Neural cell (in vitro differentiated cells): ENCODE data around the gene GLB1L2.
"Not testable (repeated sequence)": the region's sequence is repeated elsewhere in the genome, so short reads cannot be mapped to it uniquely, and the experiment has no call there.

Experiments
- EP300 ChIP-seq: fragments of 450-650 bp; conservative IDR thresholded peaks from 2 replicates; pipeline ENCODE4 v1.6.1; 2014; ENCODE audit warnings: antibody characterized with exemption, mild to moderate bottlenecking, moderate library complexity; ENCODE audit not compliant: poor library complexity, severe bottlenecking
- EZH2 ChIP-seq: fragments of 200-600, 300-800 bp; shearing (Covaris generic), sonication (generic); IDR thresholded peaks from 2 replicates; pipeline ENCODE4 v1.6.1; 2014; ENCODE audit warnings: antibody characterized with exemption, low read length, borderline replicate concordance, mild to moderate bottlenecking; ENCODE audit not compliant: insufficient read depth, poor library complexity, severe bottlenecking
- MXI1 ChIP-seq: fragments of 450-650 bp; conservative IDR thresholded peaks from 2 replicates; pipeline ENCODE4 v1.6.1; 2014; ENCODE audit warnings: antibody characterized with exemption, mild to moderate bottlenecking; ENCODE audit not compliant: poor library complexity, severe bottlenecking
- POLR2AphosphoS5 ChIP-seq: IDR thresholded peaks from 2 replicates; pipeline ENCODE4 v1.6.1; 2012
- RAD21 ChIP-seq: fragments of 450-650 bp; conservative IDR thresholded peaks from 2 replicates; pipeline ENCODE4 v1.6.1; 2014; ENCODE audit warnings: antibody characterized with exemption, mild to moderate bottlenecking, moderate library complexity
- SMC3 ChIP-seq: fragments of 450-650 bp; conservative IDR thresholded peaks from 2 replicates; pipeline ENCODE4 v1.6.1; 2014; ENCODE audit warnings: antibody characterized with exemption, mild to moderate bottlenecking, moderate library complexity; ENCODE audit not compliant: poor library complexity
- TF ChIP-seq, protein P1 (sequence below): fragments of 450-650 bp; IDR thresholded peaks from 2 replicates; pipeline ENCODE4 v1.5.1; 2014; ENCODE audit warnings: antibody characterized with exemption, mild to moderate bottlenecking, moderate library complexity; ENCODE audit not compliant: poor library complexity, severe bottlenecking
- TF ChIP-seq, protein P2 (sequence below): IDR thresholded peaks from 2 replicates; pipeline ENCODE4 v1.6.1; 2012; ENCODE audit warnings: borderline replicate concordance

DNA sequence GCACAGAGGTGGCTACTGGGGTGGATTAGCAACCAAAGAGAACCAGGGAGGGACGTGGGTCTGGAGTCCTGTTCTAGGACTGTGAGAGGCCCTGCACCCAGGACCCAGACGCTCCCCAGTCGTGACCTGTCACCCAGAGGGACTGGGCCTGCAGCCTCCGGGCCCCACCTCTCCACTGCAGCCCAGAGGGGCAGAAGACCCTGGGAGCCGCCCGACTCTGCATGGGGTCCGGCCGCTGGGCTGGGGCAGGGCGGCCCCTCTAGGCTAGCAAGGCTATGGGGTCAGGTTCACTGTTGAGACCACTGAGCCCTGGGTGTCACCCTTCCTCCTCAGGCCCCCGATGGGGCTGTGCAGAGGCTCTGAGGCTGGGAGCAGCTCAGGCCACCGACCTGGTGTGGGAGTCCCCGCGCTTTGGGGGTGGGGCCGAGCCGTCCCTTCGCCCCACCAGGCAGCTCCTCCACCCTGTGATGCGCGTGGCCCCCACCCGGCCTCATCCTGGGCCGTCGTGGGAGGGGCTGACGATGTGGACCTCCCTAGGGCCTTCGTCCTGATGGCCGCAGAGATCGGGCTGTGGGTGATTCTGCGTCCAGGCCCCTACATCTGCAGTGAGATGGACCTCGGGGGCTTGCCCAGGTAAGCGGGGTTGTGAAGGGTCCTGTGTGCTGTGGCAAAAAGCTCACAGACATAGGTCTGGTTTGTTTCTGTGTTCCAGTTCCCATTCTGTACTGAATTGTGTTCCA lies 12.9 kb downstream of the GLB1L2 start:
- TF ChIP-seq, protein P1, sequence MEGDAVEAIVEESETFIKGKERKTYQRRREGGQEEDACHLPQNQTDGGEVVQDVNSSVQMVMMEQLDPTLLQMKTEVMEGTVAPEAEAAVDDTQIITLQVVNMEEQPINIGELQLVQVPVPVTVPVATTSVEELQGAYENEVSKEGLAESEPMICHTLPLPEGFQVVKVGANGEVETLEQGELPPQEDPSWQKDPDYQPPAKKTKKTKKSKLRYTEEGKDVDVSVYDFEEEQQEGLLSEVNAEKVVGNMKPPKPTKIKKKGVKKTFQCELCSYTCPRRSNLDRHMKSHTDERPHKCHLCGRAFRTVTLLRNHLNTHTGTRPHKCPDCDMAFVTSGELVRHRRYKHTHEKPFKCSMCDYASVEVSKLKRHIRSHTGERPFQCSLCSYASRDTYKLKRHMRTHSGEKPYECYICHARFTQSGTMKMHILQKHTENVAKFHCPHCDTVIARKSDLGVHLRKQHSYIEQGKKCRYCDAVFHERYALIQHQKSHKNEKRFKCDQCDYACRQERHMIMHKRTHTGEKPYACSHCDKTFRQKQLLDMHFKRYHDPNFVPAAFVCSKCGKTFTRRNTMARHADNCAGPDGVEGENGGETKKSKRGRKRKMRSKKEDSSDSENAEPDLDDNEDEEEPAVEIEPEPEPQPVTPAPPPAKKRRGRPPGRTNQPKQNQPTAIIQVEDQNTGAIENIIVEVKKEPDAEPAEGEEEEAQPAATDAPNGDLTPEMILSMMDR = not testable (repeated sequence)
- TF ChIP-seq MXI1, EZH2, EP300, RAD21, POLR2AphosphoS5, SMC3: not testable (repeated sequence)
- TF ChIP-seq, protein P2, sequence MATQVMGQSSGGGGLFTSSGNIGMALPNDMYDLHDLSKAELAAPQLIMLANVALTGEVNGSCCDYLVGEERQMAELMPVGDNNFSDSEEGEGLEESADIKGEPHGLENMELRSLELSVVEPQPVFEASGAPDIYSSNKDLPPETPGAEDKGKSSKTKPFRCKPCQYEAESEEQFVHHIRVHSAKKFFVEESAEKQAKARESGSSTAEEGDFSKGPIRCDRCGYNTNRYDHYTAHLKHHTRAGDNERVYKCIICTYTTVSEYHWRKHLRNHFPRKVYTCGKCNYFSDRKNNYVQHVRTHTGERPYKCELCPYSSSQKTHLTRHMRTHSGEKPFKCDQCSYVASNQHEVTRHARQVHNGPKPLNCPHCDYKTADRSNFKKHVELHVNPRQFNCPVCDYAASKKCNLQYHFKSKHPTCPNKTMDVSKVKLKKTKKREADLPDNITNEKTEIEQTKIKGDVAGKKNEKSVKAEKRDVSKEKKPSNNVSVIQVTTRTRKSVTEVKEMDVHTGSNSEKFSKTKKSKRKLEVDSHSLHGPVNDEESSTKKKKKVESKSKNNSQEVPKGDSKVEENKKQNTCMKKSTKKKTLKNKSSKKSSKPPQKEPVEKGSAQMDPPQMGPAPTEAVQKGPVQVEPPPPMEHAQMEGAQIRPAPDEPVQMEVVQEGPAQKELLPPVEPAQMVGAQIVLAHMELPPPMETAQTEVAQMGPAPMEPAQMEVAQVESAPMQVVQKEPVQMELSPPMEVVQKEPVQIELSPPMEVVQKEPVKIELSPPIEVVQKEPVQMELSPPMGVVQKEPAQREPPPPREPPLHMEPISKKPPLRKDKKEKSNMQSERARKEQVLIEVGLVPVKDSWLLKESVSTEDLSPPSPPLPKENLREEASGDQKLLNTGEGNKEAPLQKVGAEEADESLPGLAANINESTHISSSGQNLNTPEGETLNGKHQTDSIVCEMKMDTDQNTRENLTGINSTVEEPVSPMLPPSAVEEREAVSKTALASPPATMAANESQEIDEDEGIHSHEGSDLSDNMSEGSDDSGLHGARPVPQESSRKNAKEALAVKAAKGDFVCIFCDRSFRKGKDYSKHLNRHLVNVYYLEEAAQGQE = not testable (repeated sequence)
